SK-N-MC (cell line): ENCODE measurements around the gene LSR.

Experiments used
- DNase-seq: peaks from one replicate; pipeline ENCODE4 v3.0.0-alpha.2; 2011; ENCODE audit warnings: low read depth, low spot score
- H3K27ac ChIP-seq: fragments of 200-600 bp; sonication (generic); 2 replicates; pipeline ENCODE4 v1.5.1; 2016; ENCODE audit warnings: mixed run types
- H3K36me3 ChIP-seq: fragments of 200-600 bp; sonication (generic); 2 replicates; pipeline ENCODE4 v1.6.1; 2017; ENCODE audit warnings: antibody characterized with exemption, low read length, mixed read lengths; ENCODE audit not compliant: insufficient read depth
- H3K4me3 ChIP-seq: fragments of 200-600 bp; sonication (generic); 2 replicates; pipeline ENCODE4 v1.5.1; 2016
- H3K9ac ChIP-seq: fragments of 200-600 bp; sonication (generic); 2 replicates; pipeline ENCODE4 v1.8.0; 2017; ENCODE audit warnings: mixed run types, mixed read lengths; ENCODE audit not compliant: insufficient read length
- H3K9me3 ChIP-seq: fragments of 200-600 bp; sonication (generic); 2 replicates; pipeline ENCODE4 v1.6.1; 2017; ENCODE audit warnings: low read depth, mild to moderate bottlenecking, antibody characterized with exemption, low read length, moderate library complexity, mixed read lengths
- EZH2 ChIP-seq: fragments of 200-600 bp; sonication (generic); IDR thresholded peaks from one replicate; pipeline ENCODE4 v1.6.1; 2017; ENCODE audit warnings: antibody characterized with exemption
- FOXP2 ChIP-seq: optimal IDR thresholded peaks from 2 replicates; pipeline ENCODE3; 2011; ENCODE audit warnings: mild to moderate bottlenecking, moderate library complexity; ENCODE audit not compliant: insufficient read depth; ENCODE audit errors: extremely low read length, control extremely low read depth
- POLR2AphosphoS5 ChIP-seq: IDR thresholded peaks from 2 replicates; pipeline ENCODE4 v1.6.1; 2012; ENCODE audit warnings: mild to moderate bottlenecking, low read depth, low read length, borderline replicate concordance

LSR gene

DNA sequence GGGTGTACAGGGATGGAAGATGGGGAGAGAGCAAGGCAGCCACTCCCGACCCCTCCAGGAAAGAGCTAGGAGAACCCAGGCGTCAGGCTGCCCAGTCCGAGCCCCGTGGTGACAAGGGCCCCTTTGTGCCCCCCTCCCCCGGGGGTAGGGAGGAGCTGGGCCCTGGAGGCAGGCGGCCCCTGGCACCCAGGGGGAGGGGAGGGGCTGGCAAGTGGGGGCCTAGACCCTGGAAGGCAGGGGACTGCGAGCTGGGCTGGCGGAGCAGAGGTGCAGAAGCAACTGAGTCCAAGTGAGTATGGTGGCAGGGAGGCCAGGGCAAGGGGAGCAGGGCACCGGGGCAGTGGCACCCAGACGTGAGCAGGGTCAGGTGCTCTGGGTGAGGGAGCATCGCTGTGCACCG lies 43.1 kb downstream of the LSR start, which contains the start of gene MAG:
TSS of gene MAG (plus strand) at position 246 of the 400 bp plus-strand sequence. CDS start 3,248 bp downstream, outside the sequence.
- Histone ChIP-seq H3K9me3 (no peaks in the 10 kb centered on the region), H3K27ac (no peak within 1 kb of the TSS), H3K36me3 (no peaks in the 10 kb centered on the region), H3K9ac (no peak within 1 kb of the TSS), H3K4me3 (no peak within 1 kb of the TSS)
- no peak for TF ChIP-seq FOXP2
- TF ChIP-seq EZH2: no peak
- no peak for TF ChIP-seq POLR2AphosphoS5
- DNase-seq: no peak

DNA sequence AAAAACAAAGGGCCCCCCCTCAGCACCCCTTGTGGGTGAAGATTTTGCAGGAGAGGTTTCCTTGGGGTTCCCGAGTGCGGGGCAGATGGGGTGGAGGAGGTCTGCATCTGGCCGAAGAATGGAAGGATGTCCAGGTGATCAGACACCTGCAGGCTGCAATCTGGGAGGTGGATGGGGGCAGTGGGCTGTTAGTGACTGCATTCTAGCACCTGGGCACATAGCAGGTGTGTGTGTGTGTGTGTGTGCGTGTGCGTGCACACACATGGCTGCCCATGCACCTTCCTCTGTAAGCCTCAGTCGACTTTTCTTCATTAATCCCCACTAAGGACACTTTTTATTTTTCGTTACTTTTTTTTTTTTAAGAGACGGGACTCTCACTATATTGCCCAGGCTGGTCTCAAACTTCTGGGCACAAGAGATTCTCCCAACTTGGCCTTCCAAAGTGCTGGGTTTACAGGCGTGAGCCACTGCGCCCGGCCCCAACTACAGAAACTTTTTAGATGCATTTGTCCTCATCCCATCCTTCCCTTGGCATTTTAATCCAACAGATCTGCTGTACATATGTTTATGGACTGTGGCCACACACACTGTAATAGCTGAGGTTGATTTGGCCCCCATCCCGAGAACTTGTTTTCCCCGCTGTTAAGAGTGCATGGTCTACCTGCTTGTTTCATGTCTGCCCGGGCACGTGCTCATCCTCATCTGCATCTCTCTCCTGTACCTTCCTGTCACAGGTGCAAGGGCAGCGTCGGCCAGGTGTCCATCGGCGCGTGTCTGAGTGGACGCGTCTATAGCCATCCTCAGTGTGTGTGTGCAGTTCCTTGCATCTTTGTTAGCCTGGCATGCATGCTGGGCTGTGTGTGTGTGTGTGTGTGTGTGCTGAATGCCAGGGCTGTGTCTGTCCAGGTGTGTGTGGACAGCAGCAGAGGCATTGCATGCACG lies 43.9 kb downstream of the LSR start:
- Histone ChIP-seq H3K27ac (no peak overlapping the region), H3K9ac (no peak overlapping the region), H3K4me3 (no peak overlapping the region), H3K36me3 (no peaks in the 10 kb centered on the region), H3K9me3 (no peaks in the 10 kb centered on the region)
- no peak for TF ChIP-seq POLR2AphosphoS5
- TF ChIP-seq EZH2: no peak
- no peak for TF ChIP-seq FOXP2
- no peak for DNase-seq

DNA sequence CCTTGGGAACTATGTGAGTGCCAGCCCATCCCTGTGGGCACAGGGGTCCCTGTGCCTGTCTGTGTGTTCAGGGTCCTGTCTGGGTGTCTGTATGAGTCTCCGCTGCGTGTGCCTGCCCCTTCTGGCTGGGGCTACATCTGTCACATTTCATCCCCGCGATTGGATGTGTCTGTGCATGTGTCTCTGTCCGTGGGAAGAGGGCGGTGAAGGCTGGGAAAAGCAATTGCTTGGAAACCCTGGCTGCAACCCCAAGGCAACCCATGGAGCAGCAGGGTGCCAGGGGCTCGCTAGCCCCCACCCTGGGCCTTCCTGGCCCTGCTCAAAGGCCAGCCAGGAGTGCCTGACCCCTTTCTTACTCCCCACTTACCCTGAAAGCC lies 44.5 kb downstream of the LSR start:
- no peak overlapping the region for H3K9ac ChIP-seq
- no peak for DNase-seq
- no peak overlapping the region for H3K27ac ChIP-seq
- no peaks in the 10 kb centered on the region for H3K9me3 ChIP-seq
- H3K4me3 ChIP-seq: no peak overlapping the region
- TF ChIP-seq POLR2AphosphoS5 (no peak), FOXP2 (no peak)
- no peaks in the 10 kb centered on the region for H3K36me3 ChIP-seq

DNA sequence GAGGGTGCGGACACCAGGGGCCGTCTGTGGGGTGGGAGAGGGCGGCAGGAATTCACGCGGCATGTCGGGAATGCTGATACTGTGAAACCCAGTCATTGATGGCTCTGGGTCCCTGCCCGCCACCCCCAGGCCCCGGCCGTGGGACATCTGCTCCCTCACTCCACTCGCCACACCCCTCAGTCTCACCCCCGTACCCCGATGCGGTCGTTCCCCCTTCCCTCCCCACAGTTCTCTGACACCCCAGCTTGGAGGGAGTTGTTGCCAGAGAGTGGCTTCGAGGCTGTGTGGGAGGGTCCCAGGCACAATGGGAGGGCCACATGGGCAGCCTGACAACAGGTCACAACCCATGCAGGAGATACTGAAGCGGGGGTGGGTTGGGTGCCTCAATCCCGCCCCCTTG lies 45.0 kb downstream of the LSR start:
- DNase-seq: no peak
- Histone ChIP-seq H3K4me3 (no peak overlapping the region), H3K9ac (no peak overlapping the region), H3K27ac (no peak overlapping the region), H3K36me3 (no peaks in the 10 kb centered on the region), H3K9me3 (no peaks in the 10 kb centered on the region)
- TF ChIP-seq EZH2: no peak
- no peak for TF ChIP-seq FOXP2
- no peak for TF ChIP-seq POLR2AphosphoS5

DNA sequence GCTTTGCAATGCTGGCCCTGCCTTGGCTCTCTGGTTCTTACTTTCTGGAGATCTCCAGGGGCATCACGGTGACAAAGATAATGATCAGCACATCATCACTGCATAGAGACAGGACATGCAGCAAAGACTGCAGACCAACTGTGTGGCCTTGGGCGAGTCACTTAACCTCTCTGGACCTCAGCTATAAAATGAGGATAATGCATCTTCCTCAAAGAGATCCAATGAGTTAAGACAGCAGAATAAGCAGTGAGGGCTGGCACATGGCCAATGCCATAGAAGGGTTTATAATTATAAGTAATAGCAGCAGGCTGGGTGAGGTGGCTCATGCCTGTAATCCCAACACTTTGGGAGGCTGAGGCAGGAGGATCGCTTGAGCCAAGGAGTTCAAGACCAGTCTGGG lies 45.5 kb downstream of the LSR start:
- no peak for DNase-seq
- TF ChIP-seq FOXP2 (no peak), EZH2 (no peak), POLR2AphosphoS5 (no peak)

DNA sequence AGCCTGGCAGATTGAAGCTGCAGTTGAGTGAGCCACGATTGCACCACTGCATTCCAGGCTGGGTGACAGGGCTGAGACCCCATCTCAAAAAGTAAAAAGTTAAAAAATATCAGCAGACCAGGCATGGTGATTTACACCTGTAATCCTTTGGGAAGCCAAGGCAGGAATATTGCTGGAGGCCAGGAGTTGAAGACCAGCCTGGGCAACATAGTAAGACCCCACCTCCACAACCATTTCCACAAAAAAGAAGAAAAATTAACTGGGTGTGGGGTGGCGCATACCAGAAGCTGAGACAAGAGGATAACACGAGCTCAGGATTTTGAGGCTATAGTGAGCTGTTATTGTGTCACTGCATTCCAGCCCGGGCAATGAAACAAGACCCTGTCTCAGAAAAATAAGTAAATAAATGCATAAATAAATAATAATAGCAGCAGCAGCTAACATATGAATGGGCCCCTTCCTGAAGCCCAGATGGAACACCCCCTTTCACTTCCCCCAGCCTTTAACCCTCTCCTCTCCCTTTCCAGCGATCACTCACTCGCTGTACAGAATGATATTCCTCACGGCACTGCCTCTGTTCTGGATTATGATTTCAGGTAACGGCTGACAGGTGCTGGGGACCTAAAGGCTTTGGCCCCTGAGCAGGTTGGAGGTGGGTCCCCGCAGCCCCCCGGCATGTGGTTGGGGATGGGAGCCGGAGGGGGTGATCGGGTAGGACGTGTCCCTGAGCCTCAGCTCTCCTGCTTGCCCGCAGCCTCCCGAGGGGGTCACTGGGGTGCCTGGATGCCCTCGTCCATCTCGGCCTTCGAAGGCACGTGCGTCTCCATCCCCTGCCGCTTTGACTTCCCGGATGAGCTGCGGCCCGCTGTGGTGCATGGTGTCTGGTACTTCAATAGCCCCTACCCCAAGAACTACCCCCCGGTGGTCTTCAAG lies 46.3 kb downstream of the LSR start:
- H3K9me3 ChIP-seq: no peaks in the 10 kb centered on the region
- no peak overlapping the region for H3K9ac ChIP-seq
- no peak for TF ChIP-seq POLR2AphosphoS5
- no peak for TF ChIP-seq FOXP2
- no peak for TF ChIP-seq EZH2
- DNase-seq: no peak
- no peaks in the 10 kb centered on the region for H3K36me3 ChIP-seq
- H3K27ac ChIP-seq: no peak overlapping the region
- no peak overlapping the region for H3K4me3 ChIP-seq

More for the DNA sequence above, 45.5 kb downstream of the LSR start:
- no peaks in the 10 kb centered on the region for H3K9me3 ChIP-seq
- no peaks in the 10 kb centered on the region for H3K36me3 ChIP-seq
- H3K27ac ChIP-seq: no peak overlapping the region
- H3K4me3 ChIP-seq: no peak overlapping the region
- H3K9ac ChIP-seq: no peak overlapping the region

DNA sequence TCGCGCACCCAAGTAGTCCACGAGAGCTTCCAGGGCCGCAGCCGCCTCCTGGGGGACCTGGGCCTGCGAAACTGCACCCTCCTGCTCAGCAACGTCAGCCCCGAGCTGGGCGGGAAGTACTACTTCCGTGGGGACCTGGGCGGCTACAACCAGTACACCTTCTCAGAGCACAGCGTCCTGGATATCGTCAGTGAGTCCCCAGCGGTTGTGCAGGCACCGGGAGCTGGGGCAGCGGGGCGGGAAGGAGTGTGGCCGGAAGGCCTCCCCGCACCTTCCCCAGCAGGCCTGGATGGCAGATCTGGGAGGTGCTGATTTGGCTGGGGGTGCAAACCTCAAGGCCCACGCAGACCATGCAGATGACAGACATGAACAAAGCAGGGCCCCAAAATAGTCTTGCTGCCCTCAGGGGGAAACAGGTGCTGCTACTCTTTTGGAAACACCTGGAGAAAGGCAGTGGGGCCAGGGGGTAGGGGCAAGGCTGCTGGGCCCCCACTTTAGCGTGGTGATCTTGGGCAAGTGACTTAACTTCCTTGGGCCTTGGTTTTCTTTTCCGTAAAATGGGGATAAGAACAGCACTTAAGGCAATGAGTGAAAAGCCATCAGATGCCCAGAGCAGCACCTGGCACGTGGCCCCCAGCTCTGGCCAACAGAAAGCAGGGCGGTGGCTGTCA lies 47.1 kb downstream of the LSR start:
- H3K27ac ChIP-seq: no peak overlapping the region
- TF ChIP-seq POLR2AphosphoS5 (no peak), FOXP2 (no peak), EZH2 (no peak)
- no peak overlapping the region for H3K4me3 ChIP-seq
- no peak overlapping the region for H3K9ac ChIP-seq
- no peak for DNase-seq
- no peaks in the 10 kb centered on the region for H3K36me3 ChIP-seq
- H3K9me3 ChIP-seq: no peaks in the 10 kb centered on the region
